ENCODE data around the gene ORAI2.
A peak's percentile ranks its signal among the peaks of the same experiment; 100 is the strongest.

Gene ORAI2

DNA sequence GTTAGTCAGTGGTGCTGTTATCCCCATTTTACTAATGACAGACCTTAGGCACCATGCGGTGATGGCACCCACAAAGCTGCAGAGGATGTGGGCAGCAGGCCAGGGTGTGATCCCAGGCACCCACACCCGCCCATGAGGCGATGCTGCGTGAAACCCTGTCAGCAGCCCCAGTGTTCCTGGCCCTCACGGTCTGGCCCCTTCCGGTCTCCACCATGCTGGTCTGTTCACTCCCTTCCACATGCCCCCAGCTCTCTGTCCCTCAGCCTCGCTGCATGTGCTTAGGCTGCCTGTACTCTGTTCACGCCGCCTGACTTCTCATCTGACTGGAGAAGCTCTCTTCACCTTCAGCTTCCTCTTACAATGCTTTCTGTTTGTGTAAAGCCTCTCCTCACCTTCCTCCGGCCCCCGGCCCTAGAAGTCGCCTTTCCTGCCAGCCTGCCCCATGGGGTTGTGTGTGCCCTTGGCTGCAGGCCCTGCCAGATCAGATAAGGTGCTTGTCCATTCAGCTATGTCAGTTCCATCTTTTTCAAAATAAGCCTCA, 17.6 kb upstream of the ORAI2 start:
- DNase-seq: no peak

DNA sequence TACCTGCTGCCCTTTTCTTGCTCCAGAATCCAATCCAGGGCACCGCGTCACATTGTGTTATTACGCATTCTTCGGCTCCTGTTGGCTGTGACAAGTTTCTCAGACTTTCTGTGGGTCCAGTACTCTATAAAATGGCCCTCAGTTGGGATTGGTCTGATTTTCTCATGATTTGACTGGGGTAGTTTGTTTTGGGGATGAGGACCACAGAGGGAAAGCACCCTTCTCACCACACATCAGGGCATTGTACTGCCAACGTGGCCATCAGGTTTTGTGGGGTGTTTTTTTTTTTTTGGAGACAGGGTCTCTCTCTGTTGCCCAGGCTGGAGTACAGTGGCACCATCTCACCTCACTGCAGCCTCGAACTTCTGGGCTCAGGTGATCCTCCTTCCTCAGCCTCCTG, 17.0 kb upstream of the ORAI2 start:
- DNase-seq: no peak

GRCh38 chr7:102417105-102417504, 16.3 kb upstream of the ORAI2 start:
- DNase-seq: no peak

DNA sequence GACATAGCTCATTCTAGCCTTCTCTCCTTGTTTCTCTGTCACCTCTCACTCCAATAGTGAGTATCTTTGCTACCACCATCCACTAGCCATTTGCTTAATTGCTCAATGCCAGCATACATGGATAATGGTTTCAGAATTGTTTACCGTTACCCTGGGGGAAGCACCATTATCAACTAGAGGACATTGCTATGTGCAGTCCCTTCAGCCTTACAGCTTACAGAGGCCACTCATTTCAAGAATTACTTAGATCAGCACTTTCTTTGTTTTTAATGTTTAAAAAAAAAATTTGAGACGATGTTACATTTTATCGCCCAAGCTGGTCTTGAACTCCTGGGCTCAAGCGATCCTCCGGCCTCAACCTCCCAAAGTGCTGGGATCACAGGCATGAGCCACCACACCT, 14.8 kb upstream of the ORAI2 start:
- DNase-seq: no peak

- DNase-seq: no peak
Measured at GRCh38 chr7:102421706-102422240, 11.6 kb upstream of the ORAI2 start.

DNA sequence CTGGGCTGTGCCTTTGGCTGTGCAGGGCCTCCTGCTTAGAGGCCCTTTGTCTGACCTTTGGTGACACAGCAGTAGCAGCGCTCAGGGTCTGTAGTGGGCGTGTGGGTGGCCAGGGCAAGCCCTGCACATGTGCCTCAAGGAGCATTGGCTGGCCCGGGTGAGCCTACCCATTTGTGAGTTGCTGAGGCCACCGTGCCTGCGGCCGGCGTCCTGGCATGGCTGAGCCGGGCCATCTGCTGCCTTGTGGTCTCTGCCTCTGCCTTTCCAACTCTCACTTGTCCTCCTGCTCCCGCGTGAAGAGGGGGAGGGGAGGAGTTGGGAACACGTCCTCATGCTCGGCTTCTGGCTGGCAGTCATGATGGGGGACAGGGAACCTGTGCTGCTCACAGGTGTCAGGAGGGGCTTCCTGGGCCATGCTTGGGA, 9.2 kb upstream of the ORAI2 start:
- DNase-seq: no peak

GRCh38 chr7:102424787-102425218, 8.6 kb upstream of the ORAI2 start:
- DNase-seq: no peak

GRCh38 chr7:102425639-102426267, 7.6 kb upstream of the ORAI2 start:
- DNase-seq: no peak

DNA sequence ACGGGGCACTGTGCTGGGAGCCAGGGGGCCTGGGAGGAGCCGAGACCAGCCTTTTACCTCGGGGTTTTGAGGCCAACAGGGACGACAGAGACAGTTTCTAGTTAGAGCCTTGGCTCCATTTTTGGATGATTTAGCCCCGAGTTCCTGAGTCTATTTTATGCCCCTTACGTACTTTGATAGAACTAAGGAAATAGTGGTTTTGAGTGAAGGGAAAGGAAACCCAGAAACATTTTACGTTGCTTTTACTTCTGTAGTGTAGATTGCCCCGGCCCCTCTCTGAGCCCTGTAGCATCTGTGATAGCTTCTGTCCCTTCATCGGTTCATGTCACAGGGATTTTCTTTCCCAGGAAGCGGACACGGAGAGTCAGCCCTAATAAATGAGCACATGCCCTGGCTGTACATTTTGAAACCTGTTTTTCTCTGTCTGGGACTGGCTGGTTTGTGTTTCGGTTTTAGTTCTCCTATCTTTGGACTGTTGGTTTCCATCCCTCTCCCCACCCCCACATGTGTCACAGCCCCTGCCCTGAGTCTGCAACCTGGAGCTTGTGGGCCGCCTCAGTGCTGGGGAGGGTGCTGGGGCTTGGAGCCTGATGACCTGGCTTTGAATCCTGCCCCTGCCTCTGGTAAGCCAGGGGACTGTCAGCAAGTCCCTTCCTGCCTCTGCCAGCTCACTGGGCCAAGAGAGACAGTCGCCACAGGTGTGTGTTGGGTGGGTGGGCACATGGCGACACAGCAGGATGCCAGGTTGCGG, 6.9 kb upstream of the ORAI2 start:
- DNase-seq: no peak

DNA sequence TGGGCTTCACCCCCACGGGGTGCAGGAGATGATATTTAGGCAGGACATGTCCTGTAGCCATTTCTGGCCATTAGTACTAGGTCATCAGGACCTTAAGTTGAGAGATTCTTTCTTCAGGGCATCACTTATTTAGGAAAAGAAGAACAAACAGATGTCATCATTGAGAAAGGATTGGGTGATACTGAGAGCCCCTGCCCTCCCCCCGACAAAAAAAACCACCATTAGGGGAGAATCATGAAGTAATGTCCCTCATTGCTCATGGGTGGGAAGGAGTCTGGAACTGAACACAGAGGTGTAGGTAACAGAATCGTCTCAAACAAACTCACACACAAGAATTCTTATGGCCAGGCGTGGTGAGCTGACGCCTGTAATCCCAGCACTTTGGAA, 6.4 kb upstream of the ORAI2 start:
- DNase-seq: no peak

DNA sequence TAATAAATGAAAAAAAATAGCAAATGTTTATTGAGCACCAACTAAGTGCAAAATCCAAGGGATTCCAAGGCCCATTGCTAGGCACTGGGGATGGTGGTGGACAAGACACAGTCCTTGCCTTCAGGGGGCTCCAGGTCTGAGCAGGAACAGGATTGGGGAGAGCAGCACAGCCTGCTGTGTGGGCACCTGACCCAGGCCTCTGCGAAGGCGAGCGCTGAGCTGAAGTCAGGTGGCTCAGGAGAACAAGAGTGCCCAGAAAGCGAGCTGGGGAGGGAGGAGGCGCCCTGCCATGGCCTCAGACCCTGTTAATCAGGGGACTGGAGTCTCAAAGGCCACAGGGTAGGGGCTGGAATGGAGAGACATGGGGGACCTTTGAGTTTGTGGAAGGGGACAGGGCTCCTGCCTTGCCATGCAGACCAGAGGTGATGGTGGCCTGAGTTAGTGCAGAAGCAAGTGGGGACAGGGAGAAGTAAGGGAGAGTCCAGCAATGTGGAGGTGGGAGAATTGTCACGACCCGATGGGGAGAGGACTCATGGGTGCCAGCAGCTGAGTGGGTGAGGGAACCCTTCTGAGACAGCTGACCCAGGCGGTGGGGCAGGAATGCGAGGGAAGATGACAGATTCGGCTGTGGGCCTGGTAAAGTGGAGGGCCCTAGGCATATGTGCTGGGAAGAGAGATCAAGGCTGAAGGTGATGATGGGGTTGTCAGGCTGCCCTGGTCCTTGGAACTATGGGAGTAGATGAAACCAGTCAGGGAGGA, 4.1 kb upstream of the ORAI2 start:
- DNase-seq: no peak

- no peak for DNase-seq
Measured at GRCh38 chr7:102431617-102432298, 1.6 kb upstream of the ORAI2 start.

DNA sequence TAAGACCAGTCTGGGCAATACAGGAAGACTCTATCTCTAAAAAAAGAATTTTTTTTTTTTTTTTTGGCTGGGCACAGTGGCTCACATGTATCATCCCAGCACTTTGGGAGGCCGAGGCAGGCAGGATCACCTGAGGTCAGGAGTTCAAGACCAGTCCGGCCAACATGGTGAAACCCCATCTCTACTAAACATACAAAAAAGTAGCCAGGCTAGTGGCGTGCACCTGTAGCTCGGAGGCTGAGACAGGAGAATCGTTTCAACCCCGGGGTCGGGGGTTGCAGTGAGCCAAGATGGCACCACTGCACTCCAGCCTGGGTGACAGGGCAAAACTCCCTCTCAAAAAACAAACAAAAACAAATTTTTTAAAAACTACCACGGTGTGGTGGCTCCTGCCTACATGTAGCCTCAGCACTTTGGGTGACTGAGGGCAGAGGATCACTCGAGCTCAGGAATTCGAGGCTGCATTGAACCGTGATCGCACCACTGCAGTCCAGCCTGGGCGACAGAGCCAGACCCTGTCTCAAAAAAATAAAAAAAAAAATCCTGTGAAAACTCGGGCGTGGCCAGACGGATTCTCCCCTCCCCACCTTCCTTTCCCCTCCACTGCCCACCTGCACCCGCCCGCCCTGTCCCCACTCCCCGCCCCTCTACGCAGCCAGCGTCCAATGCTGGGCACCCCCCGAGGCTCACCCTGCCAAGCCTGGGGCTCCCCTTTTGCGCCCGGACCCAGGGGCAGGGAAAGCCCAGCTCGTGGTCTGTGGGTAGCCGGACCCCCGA, 745 bp upstream of the ORAI2 start:
- DNase-seq: no peak

GRCh38 chr7:102434039-102434486, 688 bp downstream of the ORAI2 start:
- no peak for DNase-seq

- no peak for DNase-seq
Measured at GRCh38 chr7:102436118-102436517, 2.7 kb downstream of the ORAI2 start.

- peak; percentile 89 for DNase-seq
Measured at GRCh38 chr7:102439963-102440795, 6.8 kb downstream of the ORAI2 start.

GRCh38 chr7:102444961-102445673, 11.7 kb downstream of the ORAI2 start:
- no peak for DNase-seq

GRCh38 chr7:102445674-102446071, 12.3 kb downstream of the ORAI2 start:
- no peak for DNase-seq

GRCh38 chr7:102446387-102447156, 13.2 kb downstream of the ORAI2 start:
- DNase-seq: no peak

All from EL (cell line).